NCI-H2196 (cell line): Measurements from ENCODE around the gene PIGW.
A peak's percentile ranks its signal among the peaks of the same experiment; 100 is the strongest.

Experiments
- DNase-seq: peaks from one replicate; lab custom pipeline; 2025; ENCODE audit not compliant: unreplicated experiment; lab: John Stamatoyannopoulos, UW

The PIGW gene

DNA sequence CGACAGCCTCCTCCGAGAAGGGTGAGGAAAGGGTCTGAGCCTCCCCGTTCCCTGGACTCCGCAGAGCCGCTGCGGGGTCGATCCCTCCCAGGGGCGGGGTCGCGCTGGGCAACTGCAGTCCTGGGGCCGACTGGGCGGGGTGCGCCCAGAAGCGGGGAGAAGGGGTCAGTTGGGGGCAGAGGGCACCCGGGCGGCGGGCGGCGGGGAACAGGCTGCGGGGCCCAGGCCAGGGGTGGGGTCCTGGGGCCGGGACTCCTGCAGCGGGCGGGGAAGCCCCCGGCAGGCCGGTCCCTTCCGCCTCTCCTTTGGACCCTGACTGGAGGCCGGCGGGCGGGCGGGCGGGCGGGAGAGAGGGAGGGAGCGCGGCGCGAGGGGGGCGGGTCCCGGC lies 10.3 kb downstream of the PIGW start:
- no peak for DNase-seq

DNA sequence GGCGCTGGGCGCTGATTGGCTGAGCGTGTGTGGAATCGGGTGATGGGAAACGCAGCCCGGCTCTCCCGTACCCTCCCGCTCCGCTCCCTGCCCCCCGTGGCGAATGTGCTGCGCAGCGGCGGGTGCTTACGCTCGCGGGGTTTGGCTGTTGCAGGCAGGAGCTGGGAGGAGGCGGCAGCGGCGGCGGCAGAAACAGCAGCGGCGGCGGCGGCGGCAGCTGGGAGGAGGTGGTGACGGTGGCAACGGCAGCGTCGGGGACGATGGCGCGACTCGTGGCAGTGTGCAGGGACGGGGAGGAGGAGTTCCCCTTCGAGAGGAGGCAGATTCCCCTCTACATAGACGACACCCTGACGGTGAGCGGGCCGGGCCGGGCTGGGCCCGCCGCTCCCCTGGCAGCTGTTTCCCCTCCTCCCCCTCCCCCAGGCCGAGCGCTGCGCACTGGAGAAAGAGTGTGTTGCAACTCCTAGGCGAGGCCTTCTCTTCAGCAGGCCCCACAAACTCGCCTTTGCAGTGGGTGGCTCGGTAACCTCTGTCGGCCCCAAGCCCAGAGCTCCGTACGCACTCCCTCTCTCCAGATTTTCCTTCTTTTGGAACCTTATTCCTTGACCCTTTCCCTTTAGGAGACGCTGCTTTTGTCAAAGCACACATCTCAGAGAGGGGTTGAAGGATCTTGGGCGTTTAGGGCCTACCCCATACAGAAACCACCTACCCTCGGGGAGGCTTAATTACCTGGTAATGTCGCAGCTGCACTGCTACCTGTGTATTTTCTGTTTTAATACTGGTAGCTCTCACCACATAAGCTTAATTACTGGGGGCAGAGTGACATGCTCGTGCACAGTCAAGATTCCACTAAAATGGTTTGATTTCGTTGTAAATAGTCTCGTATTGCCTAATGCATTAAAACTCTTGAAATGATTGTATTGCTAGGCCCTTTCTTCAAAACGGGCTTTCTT lies 11.0 kb downstream of the PIGW start:
- peak; percentile 90 for DNase-seq

DNA sequence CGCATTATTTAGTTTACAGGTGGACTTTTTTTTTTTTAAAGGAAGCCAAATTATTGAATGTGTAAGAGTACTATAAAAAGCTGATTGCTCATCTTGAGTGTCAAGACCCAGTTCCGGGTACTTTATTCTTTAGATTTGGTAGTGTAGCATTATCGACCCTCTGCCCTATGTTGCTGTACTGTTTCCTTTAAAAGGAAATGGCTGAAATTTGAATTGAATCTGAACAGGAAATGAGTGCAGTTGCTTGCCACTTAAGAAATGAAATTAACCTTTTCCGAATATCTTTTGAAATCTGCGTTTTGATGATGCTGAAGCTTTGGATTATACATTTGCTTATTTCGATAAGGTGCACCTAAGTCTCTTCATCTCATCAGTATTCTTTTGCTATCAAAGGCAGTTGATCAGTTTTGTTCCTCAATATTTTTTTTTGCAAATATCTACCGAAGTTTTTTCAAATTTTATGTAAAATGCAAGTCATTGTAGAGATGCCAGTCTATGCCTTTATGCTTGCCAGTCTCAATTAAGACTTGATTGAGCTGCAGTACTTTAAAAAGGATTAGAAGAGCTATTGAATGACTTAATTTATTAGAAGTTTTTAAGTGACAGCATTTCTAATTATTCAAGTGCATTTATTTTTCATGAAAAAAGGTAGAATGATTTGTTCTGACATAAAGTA lies 11.8 kb downstream of the PIGW start:
- DNase-seq = no peak

DNA sequence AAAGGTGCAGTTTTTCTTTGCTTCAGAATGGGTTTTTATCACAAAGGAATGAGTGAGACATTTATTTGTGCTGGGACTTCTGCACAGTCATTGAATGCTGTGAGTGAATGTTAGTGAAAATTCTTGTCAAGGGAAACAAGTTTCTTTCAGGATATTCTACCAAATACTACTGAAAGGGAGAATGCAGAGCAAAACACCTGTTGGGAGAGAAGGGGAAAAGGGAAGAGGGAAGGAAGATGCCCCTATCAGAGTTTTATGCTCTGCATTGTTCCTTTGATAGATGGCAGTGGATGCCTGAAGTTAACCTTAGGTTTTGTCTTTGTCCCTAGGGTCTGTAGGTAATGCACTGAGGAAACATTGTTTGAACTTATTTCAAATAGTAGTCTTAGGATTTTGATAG lies 13.0 kb downstream of the PIGW start:
- no peak for DNase-seq

- DNase-seq = no peak
Measured at GRCh38 chr17:36550491-36551417, 16.0 kb downstream of the PIGW start.

GRCh38 chr17:36553459-36553858 lies 18.7 kb downstream of the PIGW start:
- DNase-seq = no peak

GRCh38 chr17:36566081-36566480 lies 31.3 kb downstream of the PIGW start:
- DNase-seq = no peak

DNA sequence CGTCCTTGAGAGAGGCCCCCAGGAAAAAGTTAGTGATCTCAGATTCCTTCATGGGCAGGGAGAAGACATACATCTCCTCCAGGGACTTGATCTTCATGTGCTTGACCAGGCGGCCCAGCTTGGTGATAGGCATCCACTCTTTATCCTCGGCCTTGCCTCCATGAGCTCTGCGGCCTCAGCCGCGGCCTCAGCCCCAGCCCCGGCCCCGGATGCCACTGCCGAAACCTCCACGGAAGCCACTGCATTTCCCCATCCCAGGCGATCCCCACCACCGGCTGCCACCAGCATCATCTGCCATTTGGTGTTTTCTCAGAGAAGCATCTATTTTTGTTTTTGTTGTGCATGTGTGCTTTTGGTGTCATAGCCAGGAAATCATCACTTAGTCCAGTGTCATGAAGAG lies 40.2 kb downstream of the PIGW start:
- DNase-seq = no peak

GRCh38 chr17:36576793-36577192 lies 42.0 kb downstream of the PIGW start:
- no peak for DNase-seq

DNA sequence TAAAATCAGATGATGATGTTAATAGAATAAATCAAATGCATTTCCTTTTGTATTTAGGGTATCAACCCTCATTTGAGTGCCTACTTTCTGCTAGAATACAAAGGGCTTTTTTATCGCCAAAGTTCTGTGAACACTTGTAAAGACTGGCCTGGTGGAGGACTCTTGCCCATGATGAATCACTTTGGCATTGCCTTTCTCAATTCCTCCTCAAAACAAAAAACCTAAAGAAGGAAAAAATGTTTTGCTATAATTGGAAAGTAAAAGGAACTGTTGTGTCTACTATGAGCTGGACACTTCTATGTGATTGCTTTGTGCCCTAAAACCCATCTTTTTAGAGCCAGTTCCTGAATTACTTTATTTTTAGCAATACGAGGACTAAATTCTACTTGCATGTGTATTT lies 43.9 kb downstream of the PIGW start:
- no peak for DNase-seq

DNA sequence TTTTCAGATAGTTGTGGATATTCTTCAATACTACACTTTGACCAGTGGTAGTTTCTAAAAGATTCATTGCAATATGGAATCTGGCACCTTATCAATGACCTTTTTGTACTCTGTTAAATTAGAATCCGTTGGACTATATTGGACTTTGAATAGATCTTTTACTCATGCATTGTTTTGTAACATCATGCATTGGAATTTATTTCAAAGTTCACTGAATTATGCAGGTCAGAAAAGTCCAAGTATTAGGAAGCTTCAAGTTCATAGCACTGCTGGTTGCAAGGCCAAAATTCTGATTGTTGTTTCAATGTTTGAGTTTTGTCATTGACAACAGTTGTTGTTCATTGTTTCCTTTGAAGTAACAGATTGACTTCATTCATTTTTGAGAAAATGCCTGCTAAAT lies 49.0 kb downstream of the PIGW start:
- no peak for DNase-seq

DNA sequence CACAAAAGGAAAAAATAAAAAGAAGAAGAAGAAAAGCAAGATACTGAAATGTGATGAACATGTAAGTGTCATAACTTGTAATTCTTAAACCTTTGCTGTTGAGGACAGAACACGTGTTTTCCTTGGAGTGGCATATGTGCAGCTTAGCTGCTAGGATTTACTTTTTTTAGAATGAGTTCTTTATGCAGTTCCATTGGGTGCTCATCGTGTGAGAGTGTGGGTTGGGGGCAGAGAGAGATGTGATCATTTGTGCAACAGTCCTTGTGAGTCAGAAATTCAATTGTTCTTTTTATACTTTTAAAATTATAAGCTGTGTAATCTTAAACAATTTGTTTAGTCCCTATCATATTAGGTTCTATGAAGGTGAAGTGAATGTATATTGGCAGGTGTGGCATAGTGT lies 51.4 kb downstream of the PIGW start:
- no peak for DNase-seq
